HG03558 (cell line): Measurements from ENCODE around the gene CCDC184.
A peak's percentile ranks its signal among the peaks of the same experiment; 100 is the strongest.

Experiments
- ATAC-seq: cut with Tn5 transposase; IDR thresholded peaks from one replicate; pipeline ENCODE4 v1.9.1; 2021; ENCODE audit warnings: moderate number of reproducible peaks; ENCODE audit not compliant: unreplicated experiment; ENCODE audit errors: extremely low read depth

CCDC184 gene

DNA sequence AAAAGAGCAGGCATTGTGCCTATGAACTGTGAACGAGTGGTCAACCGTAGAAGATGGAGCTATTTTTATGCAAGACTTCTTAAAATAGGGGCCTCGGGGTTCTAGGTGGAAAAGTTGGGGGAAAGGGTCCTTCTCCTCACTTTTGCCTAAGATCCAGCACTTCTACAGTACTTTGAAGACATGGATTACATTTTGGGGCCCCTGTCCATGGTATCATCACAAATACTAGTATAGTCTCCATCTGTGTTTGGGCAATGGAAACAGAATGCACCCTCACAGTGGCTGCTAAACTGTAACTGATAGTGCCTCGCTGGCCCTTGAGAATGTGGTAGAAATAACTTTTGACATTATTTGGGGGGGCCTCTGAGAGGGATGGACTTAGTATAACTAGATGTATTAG lies 5.5 kb upstream of the CCDC184 start:
- ATAC-seq: no peak

DNA sequence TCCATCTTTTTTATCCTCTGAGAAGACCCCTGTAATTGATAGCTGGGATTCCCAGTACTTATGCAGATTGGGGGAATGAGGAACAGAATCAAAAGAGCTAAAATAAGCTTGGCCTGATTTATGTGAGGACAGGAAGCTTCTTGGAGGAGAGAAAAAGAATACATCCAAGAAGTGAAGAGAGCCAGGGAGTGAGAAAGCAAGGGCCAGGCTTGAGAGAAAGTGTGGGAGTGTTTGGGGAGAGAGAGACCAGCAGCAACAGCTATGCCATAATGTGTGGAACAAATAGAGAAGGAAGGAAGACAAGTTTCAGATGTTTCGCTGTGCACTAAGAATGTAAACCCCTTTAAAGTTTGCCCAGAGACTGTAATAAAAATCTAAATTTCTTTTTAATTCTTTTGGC lies 4.0 kb upstream of the CCDC184 start:
- no peak for ATAC-seq

DNA sequence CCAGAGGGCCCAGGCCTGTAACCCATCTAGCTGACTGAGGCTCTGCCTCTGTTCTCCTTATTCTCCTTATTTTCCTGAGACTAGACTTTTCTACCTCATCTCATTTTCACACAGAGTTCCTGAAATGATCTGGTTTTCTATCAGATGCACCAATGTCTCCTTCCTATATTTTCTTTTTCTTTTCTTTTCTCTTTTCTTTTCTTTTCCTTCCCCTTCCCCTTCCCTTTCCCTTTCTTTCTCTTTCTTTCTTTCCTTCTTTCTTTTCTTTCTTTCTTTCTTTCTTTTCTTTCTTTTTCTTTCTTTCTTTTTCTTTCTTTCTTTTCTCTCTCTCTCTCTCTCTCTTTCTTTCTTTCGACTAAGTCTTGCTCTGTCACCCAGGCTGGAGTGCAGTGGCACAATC lies 3.0 kb upstream of the CCDC184 start:
- no peak for ATAC-seq

DNA sequence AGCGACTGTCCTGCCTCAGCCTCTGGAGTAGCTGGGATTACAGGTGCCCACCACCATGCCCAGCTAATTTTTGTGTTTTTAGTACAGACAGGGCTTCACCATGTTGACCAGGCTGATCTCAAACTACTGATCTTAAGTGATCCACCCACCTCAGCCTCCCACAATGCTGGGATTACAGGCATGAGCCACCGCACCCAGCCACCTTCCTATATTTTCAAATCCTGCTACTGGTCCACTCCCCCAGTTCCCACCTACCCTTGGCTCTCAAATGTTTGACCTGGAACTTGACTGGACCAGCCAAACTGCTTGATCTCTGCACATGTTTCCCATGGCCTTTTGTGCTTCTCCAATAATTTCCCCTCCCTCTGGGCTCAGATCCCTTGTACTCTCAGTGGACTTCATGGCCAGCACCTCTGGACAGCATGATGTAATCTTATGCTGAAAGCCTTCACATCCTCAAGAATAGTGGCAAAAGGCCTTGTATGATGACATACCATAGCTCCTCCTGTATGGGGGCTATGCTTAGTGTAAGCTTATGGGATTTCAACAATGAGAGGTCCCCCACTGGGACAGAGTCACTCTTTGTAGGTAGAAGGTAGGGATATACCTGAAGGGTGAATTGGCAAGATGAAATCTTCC lies 2.5 kb upstream of the CCDC184 start:
- ATAC-seq: no peak

DNA sequence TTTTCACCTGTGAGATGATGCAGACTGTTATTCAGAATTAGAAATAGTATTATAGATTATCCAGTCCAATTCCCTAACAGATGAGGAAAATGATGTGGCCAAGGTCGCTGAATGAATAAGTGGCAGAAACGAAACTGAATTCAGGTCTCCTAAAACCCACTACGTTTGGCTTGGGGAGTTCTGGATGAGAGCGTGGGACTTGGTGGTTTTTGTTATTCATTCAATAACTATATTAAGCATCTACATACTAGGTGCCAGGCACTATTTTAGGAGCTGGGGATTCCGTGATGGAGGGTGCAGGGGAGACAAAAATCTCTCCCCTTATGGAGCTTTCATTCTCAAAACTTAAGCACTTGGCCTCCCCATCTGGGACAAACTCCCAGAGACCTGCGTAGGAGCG lies 813 bp upstream of the CCDC184 start:
- ATAC-seq: no peak

DNA sequence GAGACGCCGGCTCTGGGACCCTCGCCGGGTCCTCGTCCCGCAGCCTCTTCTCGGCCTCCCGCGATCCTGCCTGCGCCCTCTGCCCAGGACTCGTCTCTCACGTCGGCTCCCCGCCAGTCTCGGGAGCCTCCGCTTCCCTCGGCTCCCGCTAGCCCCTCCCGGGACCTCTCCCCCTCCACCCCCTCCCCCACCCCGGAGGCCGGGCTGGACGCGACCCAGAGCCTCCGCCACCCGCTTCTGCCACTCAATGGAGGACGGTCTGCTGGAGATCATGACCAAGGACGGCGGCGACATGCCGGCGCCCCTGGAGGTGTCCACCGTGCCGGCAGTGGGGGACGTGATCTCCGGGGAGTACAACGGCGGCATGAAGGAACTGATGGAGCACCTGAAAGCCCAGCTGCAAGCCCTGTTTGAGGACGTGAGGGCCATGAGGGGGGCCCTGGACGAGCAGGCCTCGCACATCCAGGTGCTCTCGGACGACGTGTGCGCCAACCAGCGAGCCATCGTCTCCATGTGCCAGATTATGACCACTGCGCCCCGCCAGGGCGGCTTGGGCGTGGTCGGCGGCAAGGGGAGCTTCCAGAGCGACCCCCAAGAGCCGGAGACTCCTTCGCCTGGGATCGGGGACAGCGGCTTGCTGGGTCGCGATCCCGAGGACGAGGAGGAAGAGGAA lies 568 bp downstream of the CCDC184 start:
- ATAC-seq: no peak

DNA sequence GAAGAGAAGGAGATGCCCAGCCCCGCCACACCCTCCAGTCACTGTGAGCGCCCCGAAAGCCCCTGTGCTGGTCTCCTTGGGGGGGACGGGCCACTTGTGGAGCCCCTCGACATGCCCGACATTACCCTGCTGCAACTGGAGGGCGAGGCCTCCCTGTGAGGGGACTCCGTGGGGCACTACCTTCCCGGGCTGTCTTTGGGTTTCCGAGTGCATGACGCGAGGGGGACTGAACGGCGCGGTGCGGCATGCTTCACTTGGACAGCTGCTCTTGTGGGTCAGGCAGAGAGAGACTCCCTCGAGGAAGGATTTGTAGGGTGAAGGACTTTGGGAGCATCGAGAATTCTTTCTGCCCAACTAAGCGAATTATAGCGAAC lies 1.1 kb downstream of the CCDC184 start:
- no peak for ATAC-seq

DNA sequence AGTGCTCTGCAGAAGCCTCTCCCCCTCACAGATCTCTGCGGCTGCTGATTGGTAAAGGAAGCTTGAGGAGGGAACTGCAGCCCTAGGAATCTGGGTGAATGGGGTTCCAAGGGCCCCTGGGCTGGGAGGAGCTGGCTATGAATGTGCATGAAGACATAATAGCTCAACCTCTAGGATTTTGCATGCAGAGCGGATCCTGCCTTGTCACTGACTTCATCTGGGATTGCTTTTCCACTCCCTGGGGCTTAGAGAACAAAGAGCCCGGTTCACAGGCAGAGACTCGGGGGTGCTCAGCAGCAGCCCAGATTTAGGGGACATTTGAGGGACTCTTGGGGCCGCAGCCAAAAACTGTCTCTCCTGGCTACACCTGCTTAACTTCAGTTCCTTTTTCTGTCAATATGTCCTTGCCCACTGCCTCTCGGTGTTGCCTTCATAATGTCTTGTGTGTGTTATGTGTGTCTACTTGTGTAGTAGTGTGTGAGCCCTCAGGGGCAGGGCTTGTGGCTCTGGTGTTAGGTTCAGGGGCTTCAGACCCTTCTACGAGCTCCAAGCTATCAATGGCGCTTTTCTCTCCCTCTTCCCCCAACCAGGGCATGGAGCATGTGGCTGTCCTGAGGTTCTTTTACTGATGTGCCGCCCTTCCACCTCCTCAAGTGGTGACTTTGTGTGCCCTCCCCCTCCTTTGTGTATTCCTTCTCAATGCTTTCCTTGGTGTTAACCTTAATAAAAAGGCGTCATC lies 1.9 kb downstream of the CCDC184 start:
- no peak for ATAC-seq

DNA sequence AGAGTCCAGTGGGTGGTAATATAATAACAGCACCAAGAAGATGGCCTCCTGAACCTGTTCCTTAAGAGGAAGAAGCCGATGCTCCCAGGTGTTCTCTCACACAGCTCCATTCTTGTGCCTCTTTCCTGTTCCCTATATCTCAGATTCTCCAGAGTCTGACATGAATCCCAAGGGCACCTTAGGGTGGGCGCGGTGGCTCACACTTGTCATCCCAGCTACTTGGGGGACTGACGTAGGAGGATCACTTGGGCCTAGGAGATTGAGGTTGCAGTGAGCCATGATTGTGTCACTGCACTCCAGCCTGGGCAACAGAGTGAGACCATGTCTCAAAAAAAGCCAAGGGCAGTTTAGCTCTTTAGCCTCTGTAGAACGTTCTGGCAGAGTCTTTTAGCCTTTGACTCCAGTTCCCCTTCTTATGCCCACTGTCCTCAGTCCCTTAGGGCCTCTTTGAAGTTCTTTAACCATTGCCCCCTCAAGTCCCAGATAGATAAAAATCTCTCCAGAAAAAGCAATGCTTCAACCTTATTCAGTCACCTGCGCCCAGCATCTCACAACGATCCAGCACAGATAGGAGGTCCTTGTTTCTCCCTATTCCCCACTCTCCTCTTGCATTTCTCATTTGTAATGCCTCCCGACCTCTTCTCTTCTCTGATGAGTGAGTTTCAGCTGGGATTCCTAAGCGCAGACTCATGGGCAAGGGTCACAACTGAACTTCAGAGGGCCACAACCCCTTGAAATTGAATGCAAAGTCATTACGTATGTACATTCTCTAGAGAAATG lies 4.7 kb downstream of the CCDC184 start:
- ATAC-seq: no peak

DNA sequence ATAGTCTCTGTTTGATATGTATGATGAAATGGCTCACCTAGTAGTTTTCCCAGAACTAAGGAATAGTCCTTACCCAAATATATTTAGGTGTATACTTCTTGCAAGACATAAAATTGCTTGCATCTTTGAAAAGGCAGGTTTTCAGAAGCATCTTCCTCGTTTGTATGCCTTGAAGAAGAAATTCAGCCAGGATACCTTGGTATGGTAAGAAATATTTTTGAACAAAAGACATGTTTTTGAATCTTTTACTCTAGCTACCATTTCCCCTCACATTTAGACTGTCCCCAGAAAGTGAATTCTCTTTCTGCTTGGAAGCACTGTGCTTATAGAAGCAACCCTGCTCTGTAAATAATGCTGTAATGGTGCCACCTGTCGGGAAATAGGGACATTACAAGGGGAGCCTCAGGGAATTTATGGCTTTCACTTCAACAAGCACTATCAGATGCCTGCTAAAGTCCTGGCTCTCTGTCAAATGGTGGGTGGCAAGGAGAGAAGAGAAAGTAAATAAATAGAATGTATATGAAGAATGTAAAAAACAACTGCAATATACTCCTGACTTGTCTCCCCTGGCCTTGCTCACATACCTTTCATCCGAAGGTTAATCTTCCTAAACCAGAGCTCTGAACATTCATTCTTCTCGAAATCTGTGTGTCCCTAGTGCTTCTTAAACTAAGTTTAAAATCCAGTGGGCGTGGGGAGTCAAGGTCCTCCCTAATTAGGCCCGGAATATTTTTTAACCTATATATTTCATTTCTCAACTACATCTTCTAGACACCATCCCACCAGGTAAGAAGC lies 6.1 kb downstream of the CCDC184 start:
- peak; percentile 56 for ATAC-seq

DNA sequence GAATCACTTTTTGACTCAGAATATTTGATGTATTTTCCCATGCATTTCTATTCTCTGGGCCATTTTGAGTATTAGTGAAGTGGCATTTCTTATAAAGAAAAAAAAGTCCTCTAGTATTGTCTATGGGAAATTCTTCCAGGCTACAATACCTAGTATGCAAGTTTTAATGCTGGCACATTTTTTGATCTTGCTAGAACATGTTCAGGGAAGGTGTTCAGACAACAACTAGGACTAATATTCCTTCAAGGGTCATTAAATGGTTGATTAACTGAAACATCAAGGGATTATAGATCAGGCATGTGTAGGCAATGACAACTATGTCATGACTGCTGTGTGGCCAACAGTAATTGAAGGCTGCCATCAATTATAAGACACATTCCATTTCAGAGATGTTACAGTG lies 7.7 kb downstream of the CCDC184 start:
- no peak for ATAC-seq

DNA sequence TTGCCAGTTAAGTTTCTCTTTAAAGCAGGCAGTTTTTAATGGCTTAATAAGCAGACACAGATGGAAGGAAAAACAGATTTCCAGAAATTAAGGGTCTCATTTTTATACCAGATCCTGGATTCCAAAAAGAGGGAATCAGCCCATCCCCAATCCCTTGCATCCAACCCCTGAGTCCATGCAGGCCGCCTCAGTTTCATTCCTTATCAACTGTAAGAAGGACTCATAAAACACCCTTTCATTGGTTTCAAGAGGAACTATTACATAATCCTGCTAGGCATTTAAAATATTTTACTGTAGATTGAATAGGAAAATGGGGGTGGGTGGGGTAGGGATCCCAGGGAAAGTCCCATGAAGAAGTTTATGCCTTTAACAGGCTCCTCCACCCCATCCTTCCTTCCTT lies 9.4 kb downstream of the CCDC184 start:
- no peak for ATAC-seq

DNA sequence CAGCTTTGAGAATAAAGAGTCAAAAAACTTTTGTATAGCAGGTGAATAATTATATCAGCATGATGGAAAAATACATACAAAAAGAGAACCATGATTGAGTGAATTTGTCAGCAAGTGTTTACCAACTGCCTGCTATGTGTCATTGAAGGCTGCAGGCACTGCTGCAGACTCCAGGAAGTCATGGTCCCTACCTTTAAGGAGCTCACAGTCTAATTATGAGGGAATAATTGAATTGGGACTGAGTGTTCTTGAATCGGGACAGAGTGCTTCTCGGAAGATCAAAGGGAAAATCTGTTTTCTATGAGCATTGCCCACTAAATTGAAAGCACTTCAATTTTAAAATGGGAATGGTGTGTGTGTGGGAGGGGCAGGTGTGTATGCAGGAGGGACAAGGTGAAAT lies 10.2 kb downstream of the CCDC184 start:
- ATAC-seq: no peak

DNA sequence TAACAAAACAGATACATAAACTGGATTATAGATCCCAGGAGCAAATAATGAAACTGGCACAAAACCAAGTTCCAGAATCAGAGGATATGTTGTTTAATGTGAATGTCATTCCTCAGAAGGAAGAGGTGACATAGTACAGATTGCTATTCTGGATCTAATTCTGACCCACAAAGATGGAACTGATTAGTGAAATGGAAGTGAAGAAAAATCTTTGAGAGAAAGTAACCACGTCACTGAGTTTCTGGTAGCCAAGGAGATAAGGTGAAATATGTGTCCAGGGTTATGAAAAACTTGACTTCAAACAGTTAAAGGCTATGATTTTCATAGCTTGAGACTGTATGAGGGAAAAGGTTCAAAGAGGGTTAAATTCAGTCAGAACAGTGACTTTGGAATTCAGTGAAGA lies 11.4 kb downstream of the CCDC184 start:
- ATAC-seq: no peak

DNA sequence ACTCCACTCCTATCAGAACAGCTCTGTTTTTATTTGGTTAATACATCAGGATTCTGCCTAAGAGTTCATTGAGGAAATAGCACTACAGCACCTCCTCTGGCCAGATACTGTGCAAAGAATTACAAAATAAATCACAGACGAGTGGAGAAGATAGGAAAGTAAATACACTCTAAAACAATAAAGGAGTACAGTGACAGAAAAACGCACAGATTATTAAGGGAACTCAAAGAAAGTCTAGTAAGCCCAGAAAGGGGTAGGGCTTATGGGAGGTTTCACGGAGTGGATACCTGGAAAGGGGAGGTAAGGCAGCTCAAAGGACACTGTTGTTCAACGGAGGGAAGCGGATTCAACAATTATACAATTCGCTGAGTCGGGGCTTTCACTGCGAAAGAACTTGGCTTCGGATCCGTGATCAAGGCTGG lies 14.1 kb downstream of the CCDC184 start:
- ATAC-seq: no peak

DNA sequence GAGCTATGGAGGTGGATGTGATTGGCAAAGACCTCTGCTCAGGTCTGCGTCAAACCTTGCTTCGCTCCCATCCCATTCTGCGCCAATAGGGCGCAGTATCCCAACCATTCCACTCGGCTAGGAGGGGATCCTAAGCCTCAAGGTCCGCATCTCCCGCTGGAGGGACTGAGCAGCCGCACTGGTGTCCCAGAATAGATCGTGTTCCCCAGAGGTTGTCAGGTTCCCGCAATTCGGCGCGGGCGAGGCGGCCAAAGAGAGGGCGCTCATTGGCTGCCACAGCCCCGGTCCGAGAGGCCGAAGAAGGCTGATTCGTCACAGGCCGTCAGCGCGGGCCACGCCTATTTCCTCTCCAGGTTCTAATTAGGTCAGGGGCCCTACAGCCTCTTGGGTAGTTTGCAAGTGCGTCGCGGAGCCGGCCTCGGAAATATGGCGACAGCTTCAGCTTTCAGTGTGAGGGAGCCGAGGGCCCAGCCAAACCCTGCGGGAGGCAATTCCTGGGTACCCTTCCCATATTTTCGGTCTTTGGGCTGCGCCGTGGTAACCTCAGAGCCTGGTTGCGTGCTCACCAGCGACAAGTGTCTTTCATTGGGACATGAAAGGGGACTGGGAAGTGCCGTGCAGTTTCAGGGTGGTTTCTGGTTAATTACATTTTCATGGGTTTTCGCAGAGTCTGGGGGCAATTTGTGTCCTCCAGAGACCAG lies 14.7 kb downstream of the CCDC184 start:
- peak; percentile 99 for ATAC-seq

DNA sequence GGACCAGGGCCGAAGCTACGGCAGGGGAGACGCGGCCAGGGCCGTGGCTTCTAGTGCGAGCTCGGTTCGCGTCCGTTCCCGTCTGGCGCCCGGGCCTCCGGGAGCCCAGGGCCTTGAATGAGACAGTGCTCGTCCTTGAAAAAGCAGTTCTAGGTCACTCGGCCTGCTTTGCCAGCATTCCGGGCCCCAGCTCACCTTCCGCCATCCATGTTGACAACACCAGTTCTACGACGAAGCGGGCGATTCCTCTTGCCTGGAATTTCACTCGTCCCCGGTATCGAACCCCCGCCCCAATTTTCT lies 15.2 kb downstream of the CCDC184 start:
- no peak for ATAC-seq

DNA sequence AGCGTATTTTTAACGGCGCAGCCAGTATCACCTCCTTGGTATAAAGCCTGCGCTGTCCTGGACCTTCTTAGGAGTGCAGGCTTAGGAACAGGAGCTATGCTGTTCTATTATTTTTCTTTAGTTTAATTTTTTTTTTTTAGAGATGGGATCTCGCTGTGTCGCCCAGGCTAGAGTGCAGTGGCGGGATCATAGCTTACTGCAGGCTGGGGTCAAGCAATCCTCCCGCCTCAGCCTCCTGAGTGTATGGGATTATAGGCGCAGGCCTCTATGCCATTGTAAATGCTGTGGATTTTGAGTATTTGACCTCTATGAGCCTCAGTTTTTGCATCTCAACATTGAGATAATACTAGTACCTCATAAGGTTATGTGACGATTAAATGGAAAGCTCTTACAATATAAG lies 15.5 kb downstream of the CCDC184 start:
- ATAC-seq: no peak

DNA sequence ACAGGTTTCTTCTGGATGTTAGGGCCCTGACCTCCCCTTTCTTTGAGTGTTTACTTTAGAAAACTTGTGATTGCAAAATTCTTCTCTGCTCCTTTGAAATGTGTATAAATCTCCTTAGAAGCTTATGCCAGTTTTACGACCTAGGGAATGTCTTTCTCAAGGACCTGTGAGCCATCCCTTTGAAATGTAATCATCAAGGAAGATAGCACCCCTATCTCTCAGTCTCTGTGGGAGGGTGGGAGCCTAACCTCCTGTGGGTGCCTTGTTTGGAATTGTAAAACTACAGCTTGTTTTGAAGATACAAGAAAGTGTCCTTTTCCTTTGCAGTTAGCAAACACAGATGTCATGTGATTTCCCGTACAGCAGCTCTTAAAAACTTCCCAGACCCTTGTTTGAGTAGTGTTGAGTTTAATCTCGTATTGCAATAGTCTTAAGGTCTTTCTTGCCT lies 16.4 kb downstream of the CCDC184 start:
- ATAC-seq: no peak

DNA sequence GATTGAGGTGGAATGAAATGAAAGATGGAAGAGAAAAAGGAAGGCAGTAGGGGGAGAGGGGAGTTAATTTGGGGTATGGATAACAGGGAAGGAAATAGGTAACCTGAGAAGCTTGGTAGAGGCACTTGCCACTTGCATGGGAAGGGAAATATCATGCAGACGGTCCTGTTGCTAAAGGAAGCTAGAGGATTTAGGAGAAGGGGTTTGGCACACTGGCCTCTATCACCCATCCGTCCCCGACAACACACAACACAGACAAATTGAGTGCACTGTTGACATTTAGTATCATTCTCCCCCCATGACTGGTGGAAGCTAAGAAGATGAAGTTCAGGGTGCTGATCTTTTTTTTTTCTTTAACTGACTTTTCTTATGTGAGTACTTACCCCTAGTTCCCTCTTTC lies 17.6 kb downstream of the CCDC184 start:
- no peak for ATAC-seq
